ENCODE measurements around the gene SAPCD2.
A peak's percentile ranks its signal among the peaks of the same experiment; 100 is the strongest.

Gene SAPCD2

DNA sequence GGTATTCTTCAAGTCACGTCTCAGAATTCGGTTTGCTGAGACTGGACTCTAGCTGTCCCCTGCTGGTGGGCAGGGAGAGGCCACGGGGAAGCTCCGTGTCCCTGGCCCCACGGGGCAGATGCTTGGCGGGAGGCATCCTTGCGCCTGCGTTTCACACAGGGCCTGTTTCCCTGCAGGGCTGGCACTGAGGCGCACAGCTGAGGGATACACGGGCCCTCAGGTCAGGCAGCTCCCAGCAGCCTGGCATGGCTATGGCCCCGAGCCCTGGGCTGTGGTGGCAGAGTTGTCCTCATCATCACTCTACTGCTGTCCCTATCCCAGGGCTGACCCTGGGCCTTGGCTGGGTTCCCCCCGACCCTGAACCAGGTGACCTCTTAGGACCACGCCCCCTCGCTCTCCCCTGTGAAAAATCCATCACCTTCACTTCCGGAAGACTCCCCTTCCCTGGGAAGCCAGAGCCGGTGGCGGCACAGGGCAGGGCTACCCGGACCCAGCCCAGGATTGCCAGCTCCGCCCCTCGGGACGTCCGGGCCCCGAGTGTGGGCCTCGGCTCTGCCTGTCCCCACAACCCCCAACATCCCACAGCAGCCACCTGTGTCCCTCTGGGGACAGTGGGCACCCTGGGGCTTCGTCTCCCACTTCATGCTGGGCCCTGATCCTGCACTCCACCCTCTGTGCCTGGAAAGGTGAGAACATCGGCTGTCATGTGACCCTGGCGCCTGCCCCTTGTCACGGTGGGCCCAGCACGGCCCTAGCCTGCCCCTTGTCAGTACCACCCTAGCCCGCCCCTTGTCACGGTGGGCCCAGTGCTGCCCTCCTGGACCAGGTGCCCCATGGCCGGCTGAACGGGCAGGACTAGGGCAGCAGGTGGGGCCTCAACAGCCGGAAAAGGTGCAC is 39.1 kb upstream of the SAPCD2 start:
- TF ChIP-seq, protein P1, sequence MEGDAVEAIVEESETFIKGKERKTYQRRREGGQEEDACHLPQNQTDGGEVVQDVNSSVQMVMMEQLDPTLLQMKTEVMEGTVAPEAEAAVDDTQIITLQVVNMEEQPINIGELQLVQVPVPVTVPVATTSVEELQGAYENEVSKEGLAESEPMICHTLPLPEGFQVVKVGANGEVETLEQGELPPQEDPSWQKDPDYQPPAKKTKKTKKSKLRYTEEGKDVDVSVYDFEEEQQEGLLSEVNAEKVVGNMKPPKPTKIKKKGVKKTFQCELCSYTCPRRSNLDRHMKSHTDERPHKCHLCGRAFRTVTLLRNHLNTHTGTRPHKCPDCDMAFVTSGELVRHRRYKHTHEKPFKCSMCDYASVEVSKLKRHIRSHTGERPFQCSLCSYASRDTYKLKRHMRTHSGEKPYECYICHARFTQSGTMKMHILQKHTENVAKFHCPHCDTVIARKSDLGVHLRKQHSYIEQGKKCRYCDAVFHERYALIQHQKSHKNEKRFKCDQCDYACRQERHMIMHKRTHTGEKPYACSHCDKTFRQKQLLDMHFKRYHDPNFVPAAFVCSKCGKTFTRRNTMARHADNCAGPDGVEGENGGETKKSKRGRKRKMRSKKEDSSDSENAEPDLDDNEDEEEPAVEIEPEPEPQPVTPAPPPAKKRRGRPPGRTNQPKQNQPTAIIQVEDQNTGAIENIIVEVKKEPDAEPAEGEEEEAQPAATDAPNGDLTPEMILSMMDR (conservative IDR thresholded peaks at IDR 0.05) = no peak
- TF ChIP-seq ZFX (IDR thresholded peaks at IDR 0.05) = no peak
- H3K27ac ChIP-seq = no peak overlapping the region

DNA sequence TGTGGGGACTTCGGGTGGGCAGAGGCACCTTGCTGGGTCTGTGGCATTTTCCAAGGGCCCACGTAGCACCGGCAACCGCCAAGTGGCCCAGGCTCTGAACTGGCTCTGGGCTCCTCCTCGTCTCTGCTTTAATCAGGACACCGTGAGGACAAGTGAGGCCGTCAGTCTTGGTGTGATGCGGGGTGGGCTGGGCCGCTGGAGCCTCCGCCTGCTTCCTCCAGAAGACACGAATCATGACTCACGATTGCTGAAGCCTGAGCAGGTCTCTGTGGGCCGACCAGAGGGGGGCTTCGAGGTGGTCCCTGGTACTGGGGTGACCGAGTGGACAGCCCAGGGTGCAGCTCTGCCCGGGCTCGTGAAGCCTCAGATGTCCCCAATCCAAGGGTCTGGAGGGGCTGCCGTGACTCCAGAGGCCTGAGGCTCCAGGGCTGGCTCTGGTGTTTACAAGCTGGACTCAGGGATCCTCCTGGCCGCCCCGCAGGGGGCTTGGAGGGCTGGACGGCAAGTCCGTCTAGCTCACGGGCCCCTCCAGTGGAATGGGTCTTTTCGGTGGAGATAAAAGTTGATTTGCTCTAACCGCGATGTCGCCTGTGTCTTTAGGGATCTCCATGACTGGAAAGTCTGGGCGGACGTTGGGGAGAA is 38.4 kb upstream of the SAPCD2 start:
- TF ChIP-seq, protein P1 (conservative IDR thresholded peaks at IDR 0.05) = no peak
- no peak for TF ChIP-seq ZFX (IDR thresholded peaks at IDR 0.05)
- no peak overlapping the region for H3K27ac ChIP-seq

DNA sequence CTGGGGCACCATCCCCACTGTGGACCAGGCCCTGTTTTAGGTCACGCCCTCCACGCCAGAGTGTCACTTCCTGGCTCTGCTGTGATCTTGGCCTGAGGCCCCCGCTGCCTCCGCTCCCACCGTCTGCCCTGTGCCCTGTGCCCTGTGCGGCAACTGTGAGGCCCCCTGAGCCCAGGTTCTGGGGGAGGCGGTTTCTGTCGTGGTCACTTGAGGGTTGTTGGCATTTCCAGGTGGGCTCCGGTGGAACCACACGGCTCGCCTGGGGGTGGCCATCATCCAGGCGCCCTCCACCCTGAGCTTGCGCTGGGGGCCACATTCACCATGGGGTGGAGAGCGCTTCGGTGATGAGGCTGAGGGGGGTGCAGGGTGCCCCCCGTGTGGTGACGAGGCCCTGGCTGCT is 37.6 kb upstream of the SAPCD2 start:
- peak overlapping the region; percentile 20; the same call in 1 of the 2 replicates for H3K27ac ChIP-seq
- TF ChIP-seq, protein P1 (conservative IDR thresholded peaks at IDR 0.05) = no peak
- no peak for TF ChIP-seq ZFX (IDR thresholded peaks at IDR 0.05)

DNA sequence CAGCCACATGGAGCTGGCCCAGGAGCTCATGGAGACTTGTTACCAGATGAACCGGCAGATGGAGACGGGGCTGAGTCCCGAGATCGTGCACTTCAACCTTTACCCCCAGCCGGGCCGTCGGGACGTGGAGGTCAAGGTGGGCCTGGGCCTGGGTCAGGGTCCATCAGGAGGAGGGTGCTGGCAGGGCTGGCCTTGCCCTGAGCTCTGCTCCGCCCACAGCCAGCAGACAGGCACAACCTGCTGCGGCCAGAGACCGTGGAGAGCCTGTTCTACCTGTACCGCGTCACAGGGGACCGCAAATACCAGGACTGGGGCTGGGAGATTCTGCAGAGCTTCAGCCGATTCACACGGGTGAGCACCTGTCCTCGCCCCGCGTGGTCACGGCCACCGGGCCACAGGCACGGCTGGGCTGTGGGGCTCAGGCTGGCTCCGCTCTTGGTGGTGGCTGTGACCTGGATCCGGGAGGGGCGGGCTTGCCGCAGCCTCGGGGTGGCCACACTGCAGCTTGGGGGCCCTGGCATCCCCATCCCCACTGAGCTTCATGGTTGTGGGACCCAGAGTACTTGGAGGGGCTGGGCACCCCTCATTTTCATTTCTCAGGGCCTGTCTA is 37.1 kb upstream of the SAPCD2 start:
- peak overlapping the region; percentile 20; the same call in 1 of the 2 replicates for H3K27ac ChIP-seq
- TF ChIP-seq, protein P1 (conservative IDR thresholded peaks at IDR 0.05) = no peak
- TF ChIP-seq ZFX (IDR thresholded peaks at IDR 0.05) = no peak

- no peak for TF ChIP-seq ZFX (IDR thresholded peaks at IDR 0.05)
- TF ChIP-seq, protein P1 (conservative IDR thresholded peaks at IDR 0.05) = no peak
- H3K27ac ChIP-seq = peak overlapping the region; percentile 20; the same call in 1 of the 2 replicates
These were observed 36.4 kb upstream of the SAPCD2 start for GRCh38 chr9:137106662-137107250.

DNA sequence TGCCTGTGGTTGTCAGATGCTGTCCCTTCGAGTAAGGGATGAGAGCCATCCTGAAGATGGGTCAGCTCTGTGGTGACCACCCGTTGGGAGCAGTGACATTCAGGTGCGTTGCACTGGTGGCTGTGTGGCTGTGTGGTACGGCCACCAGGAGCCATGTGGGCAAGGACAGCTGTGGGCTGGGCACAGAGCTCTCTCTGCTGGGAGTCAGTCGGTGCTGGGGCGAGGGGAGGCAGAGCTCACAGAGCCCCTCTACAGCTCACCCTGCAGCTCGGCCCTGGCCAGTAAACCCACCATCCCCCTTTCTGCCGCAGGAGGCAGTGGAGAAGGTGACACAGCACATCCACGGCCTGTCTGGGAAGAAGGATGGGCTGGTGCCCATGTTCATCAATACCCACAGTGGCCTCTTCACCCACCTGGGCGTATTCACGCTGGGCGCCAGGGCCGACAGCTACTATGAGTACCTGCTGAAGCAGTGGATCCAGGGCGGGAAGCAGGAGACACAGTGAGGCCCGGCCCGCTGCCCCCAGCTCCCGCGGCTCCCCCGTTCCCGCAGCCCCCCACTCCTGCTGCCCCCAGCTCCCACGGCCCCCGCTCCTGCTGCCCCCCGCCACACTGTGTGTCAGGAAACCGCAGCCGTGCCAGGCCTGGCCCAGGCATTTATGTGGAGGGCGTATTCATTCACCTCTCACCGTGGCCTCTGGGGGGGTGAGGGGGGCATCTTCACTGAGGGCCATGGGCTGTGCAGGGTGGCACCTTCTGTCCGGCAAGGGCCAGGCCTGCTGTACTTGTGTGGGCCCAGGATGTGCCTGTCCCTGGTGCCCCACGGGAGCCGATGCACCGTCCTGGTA is 35.7 kb upstream of the SAPCD2 start:
- no peak for TF ChIP-seq ZFX (IDR thresholded peaks at IDR 0.05)
- TF ChIP-seq, protein P1 (conservative IDR thresholded peaks at IDR 0.05) = no peak
- no peak overlapping the region for H3K27ac ChIP-seq
